KBM-7 (cell line): ENCODE results near the gene GABRB3.

Experiments
- DNase-seq: peaks from one replicate; pipeline ENCODE4 v3.0.0-alpha.2; 2015
- in situ Hi-C: fragments of 300-500 bp; cut with MboI; formaldehyde crosslinking; loops from 2 replicates; pipeline ENCODE4 v1.14.3; 2020; ENCODE audit warnings: low sequenced_read_pairs, low pct_unique_long_range_greater_than_20kb, mixed read lengths

Gene GABRB3

GRCh38 chr15:26641144-26641543, 131.7 kb downstream of the GABRB3 start:
- DNase-seq = no peak
- in situ Hi-C loops = no loop called here

GRCh38 chr15:26640601-26641000, 132.3 kb downstream of the GABRB3 start:
- in situ Hi-C loops = no loop called here
- DNase-seq = no peak

GRCh38 chr15:26639966-26640365, 132.9 kb downstream of the GABRB3 start:
- no peak for DNase-seq
- in situ Hi-C loops = no loop called here

GRCh38 chr15:26635614-26636013, 137.3 kb downstream of the GABRB3 start:
- no peak for DNase-seq
- in situ Hi-C loops = no loop called here

- in situ Hi-C loops = no loop called here
- no peak for DNase-seq
Observed at GRCh38 chr15:26635105-26635504, 137.8 kb downstream of the GABRB3 start.

- in situ Hi-C loops = no loop called here
- DNase-seq = no peak
Observed at GRCh38 chr15:26634319-26634718, 138.5 kb downstream of the GABRB3 start.

GRCh38 chr15:26632500-26632899, 140.4 kb downstream of the GABRB3 start:
- in situ Hi-C loops = no loop called here
- no peak for DNase-seq

- in situ Hi-C loops = no loop called here
- DNase-seq = no peak
Observed at GRCh38 chr15:26631894-26632293, 141.0 kb downstream of the GABRB3 start.

GRCh38 chr15:26630857-26631256, 142.0 kb downstream of the GABRB3 start:
- DNase-seq = no peak
- in situ Hi-C loops = no loop called here

- in situ Hi-C loops = no loop called here
Observed at GRCh38 chr15:26628879-26629529, 143.9 kb downstream of the GABRB3 start.

GRCh38 chr15:26628071-26628470, 144.8 kb downstream of the GABRB3 start:
- no peak for DNase-seq
- in situ Hi-C loops = no loop called here

More at GRCh38 chr15:26628879-26629529, 143.9 kb downstream of the GABRB3 start:
- DNase-seq = no peak

GRCh38 chr15:26624128-26624527, 148.7 kb downstream of the GABRB3 start:
- DNase-seq = no peak
- in situ Hi-C loops = no loop called here

GRCh38 chr15:26623071-26623470, 149.8 kb downstream of the GABRB3 start:
- in situ Hi-C loops = no loop called here
- DNase-seq = no peak

GRCh38 chr15:26621816-26622215, 151.1 kb downstream of the GABRB3 start:
- in situ Hi-C loops = no loop called here
- no peak for DNase-seq

GRCh38 chr15:26620528-26621458, 152.1 kb downstream of the GABRB3 start:
- in situ Hi-C loops = no loop called here
- no peak for DNase-seq

GRCh38 chr15:26615927-26616302, 157.0 kb downstream of the GABRB3 start:
- in situ Hi-C loops = no loop called here
- no peak for DNase-seq

- DNase-seq = no peak
- in situ Hi-C loops = no loop called here
Observed at GRCh38 chr15:26615188-26615926, 157.5 kb downstream of the GABRB3 start.

GRCh38 chr15:26614734-26615133, 158.1 kb downstream of the GABRB3 start:
- in situ Hi-C loops = no loop called here
- no peak for DNase-seq

GRCh38 chr15:26598704-26599103, 174.2 kb downstream of the GABRB3 start:
- DNase-seq = no peak
- in situ Hi-C loops = no loop called here

GRCh38 chr15:26595611-26596010, 177.3 kb downstream of the GABRB3 start:
- DNase-seq = no peak
- in situ Hi-C loops = no loop called here
